ENCODE results near the gene SLC25A21. TPM values are rescaled to one million over a fixed set of nuclear protein-coding genes. Genes with fewer than 3 reads are reported as not detected.

SLC25A21 gene
- total RNA-seq, 1 experiment from 2014 or later: 2.1 TPM

GRCh38 chr14:36948157-36948859 is 224.1 kb downstream of the SLC25A21 start:
- no peaks in the 10 kb centered on the region for H3K36me3 ChIP-seq (ENCODE audit: control insufficient read depth, insufficient read depth, low read length)
- DNase-seq (ENCODE audit: low read depth, low spot score) (no peak), ATAC-seq (no peak)
- in situ Hi-C loops (cut with HindIII; ENCODE audit: low pct_unique_long_range_greater_than_20kb, low sequenced_read_pairs): no loop called here
- ChIA-PET POLR2A (no interaction called here), CTCF (no interaction called here)
- no peak overlapping the region for H3K27ac ChIP-seq (ENCODE audit: low read length)
- intact Hi-C loops (cut with micrococcal nuclease; ENCODE audit: unreplicated experiment): loop anchor here (10.0 kb wide), 1 partner anchor 196 kb away; no protein-coding TSS in a partner anchor
- no peaks in the 10 kb centered on the region for H3K27me3 ChIP-seq (ENCODE audit: control insufficient read depth, insufficient read depth, low read length)
- no peaks in the 10 kb centered on the region for H3K4me1 ChIP-seq (ENCODE audit: control insufficient read depth, insufficient read depth, low read length)
- TF ChIP-seq SIN3A (IDR thresholded peaks at IDR 0.05; ENCODE audit: borderline replicate concordance, insufficient read depth, low read depth, low read length) (no peak), POLR2AphosphoS5 (IDR thresholded peaks at IDR 0.05; ENCODE audit: low read depth, low read length) (no peak), REST (IDR thresholded peaks at IDR 0.05; ENCODE audit: insufficient read depth in 1 of 2, low read depth in 2 of 2, low read length in 1 of 2) (no peak), TCF7L2 (IDR thresholded peaks at IDR 0.05; ENCODE audit: low read depth, low read length) (no peak), CTCF (IDR thresholded peaks at IDR 0.05) (no peak)
- no peak overlapping the region for H3K4me3 ChIP-seq (ENCODE audit: low read depth in 2 of 2, low read length in 2 of 2)
- no peaks in the 10 kb centered on the region for H3K9me3 ChIP-seq (ENCODE audit: control insufficient read depth, insufficient read depth, low read depth, low read length)
- BruUV-seq (replicated peaks): no TSS peak

GRCh38 chr14:36947362-36947761 is 225.0 kb downstream of the SLC25A21 start:
- H3K27ac ChIP-seq (ENCODE audit: low read length): no peak overlapping the region
- no peak overlapping the region for H3K4me3 ChIP-seq (ENCODE audit: low read depth in 2 of 2, low read length in 2 of 2)
- H3K9me3 ChIP-seq (ENCODE audit: control insufficient read depth, insufficient read depth, low read depth, low read length): no peaks in the 10 kb centered on the region
- intact Hi-C loops (cut with micrococcal nuclease; ENCODE audit: unreplicated experiment) (loop anchor here (10.0 kb wide), 1 partner anchor 197 kb away; no protein-coding TSS in a partner anchor), in situ Hi-C loops (cut with HindIII; ENCODE audit: low pct_unique_long_range_greater_than_20kb, low sequenced_read_pairs) (no loop called here)
- no peaks in the 10 kb centered on the region for H3K36me3 ChIP-seq (ENCODE audit: control insufficient read depth, insufficient read depth, low read length)
- ATAC-seq (no peak), DNase-seq (ENCODE audit: low read depth, low spot score) (no peak)
- BruUV-seq (replicated peaks): no TSS peak
- ChIA-PET POLR2A (no interaction called here), CTCF (no interaction called here)
- no peaks in the 10 kb centered on the region for H3K27me3 ChIP-seq (ENCODE audit: control insufficient read depth, insufficient read depth, low read length)
- TF ChIP-seq SIN3A (IDR thresholded peaks at IDR 0.05; ENCODE audit: borderline replicate concordance, insufficient read depth, low read depth, low read length) (no peak), REST (IDR thresholded peaks at IDR 0.05; ENCODE audit: insufficient read depth in 1 of 2, low read depth in 2 of 2, low read length in 1 of 2) (no peak), CTCF (IDR thresholded peaks at IDR 0.05) (no peak), TCF7L2 (IDR thresholded peaks at IDR 0.05; ENCODE audit: low read depth, low read length) (no peak), POLR2AphosphoS5 (IDR thresholded peaks at IDR 0.05; ENCODE audit: low read depth, low read length) (no peak)
- no peaks in the 10 kb centered on the region for H3K4me1 ChIP-seq (ENCODE audit: control insufficient read depth, insufficient read depth, low read length)
